GM12878 (cell line): Measurements from ENCODE around the gene ZSCAN22.

Experiments
- CTCF ChIP-seq, 3 experiments: IDR thresholded peaks in 2 of 3; conservative IDR thresholded peaks in 1 of 3; 2 replicates each; pipeline ENCODE4 v1.5.1; 2011; ENCODE audit warnings: low read depth in 3 of 3, low read length in 3 of 3, mild to moderate bottlenecking in 3 of 3, control low read depth in 2 of 3, moderate library complexity in 2 of 3, inconsistent platforms in 1 of 3, mixed read lengths in 1 of 3; ENCODE audit not compliant: control insufficient read depth in 2 of 3, insufficient read depth in 1 of 3; ENCODE audit errors: extremely low read depth in 1 of 3
- YY1 ChIP-seq: IDR thresholded peaks from 2 replicates; pipeline ENCODE4 v1.6.1; 2011; ENCODE audit warnings: low read depth, mild to moderate bottlenecking, low read length

DNA sequence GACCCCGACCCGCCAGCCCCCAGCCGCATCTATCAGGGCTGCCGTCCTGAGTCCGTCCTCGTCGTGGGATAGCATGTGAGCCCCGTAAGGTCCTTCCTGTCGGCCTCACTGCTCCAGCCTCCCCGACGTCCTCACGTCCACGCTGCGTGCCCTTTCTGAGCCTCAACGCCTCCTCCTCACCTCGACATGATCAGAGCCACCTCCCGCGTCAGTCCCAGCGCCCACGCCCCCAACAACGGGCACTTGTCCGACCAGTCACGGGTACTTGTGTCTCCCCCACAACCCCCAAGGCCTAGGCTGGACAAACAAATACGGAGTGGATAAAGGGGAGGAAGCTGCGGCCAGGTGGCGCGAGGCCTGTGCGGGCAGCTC is 35.1 kb downstream of the ZSCAN22 start:
- TF ChIP-seq CTCF (IDR thresholded peaks at IDR 0.05 in 2 of 3, conservative IDR thresholded peaks at IDR 0.05 in 1 of 3; ENCODE audit: control insufficient read depth in 2 of 3, extremely low read depth in 1 of 3, insufficient read depth in 1 of 3, low read depth in 3 of 3, low read length in 3 of 3) (no peak), YY1 (no peak)
